ENCODE measurements around the gene C5orf46.

The C5orf46 gene

GRCh38 chr5:147912011-147912410 lies 5.7 kb upstream of the C5orf46 start:
- H3K4me3 ChIP-seq (ENCODE audit: low read length) = no peak overlapping the region

GRCh38 chr5:147911427-147911826 lies 5.1 kb upstream of the C5orf46 start:
- no peak overlapping the region for H3K4me3 ChIP-seq (ENCODE audit: low read length)
- no peak for DNase-seq (ENCODE audit: low read depth)
- TF ChIP-seq CTCF (conservative IDR thresholded peaks at IDR 0.05; ENCODE audit: low read length) = no peak

More at GRCh38 chr5:147912011-147912410, 5.7 kb upstream of the C5orf46 start:
- DNase-seq (ENCODE audit: low read depth) = no peak
- no peak for TF ChIP-seq CTCF (conservative IDR thresholded peaks at IDR 0.05; ENCODE audit: low read length)

- no peak for TF ChIP-seq CTCF (conservative IDR thresholded peaks at IDR 0.05; ENCODE audit: low read length)
- DNase-seq (ENCODE audit: low read depth) = no peak
- H3K4me3 ChIP-seq (ENCODE audit: low read length) = no peak overlapping the region
Observed at GRCh38 chr5:147904110-147904509, 2.2 kb downstream of the C5orf46 start.

- H3K4me3 ChIP-seq (ENCODE audit: low read length) = no peak overlapping the region
- TF ChIP-seq CTCF (conservative IDR thresholded peaks at IDR 0.05; ENCODE audit: low read length) = no peak
- no peak for DNase-seq (ENCODE audit: low read depth)
Observed at GRCh38 chr5:147902609-147903115, 3.7 kb downstream of the C5orf46 start.

- no peak overlapping the region for H3K4me3 ChIP-seq (ENCODE audit: low read length)
- no peak for TF ChIP-seq CTCF (conservative IDR thresholded peaks at IDR 0.05; ENCODE audit: low read length)
- peak; percentile 50 for DNase-seq (ENCODE audit: low read depth)
Observed at GRCh38 chr5:147901599-147902039, 4.7 kb downstream of the C5orf46 start.

- H3K4me3 ChIP-seq (ENCODE audit: low read length) = no peak overlapping the region
- no peak for TF ChIP-seq CTCF (conservative IDR thresholded peaks at IDR 0.05; ENCODE audit: low read length)
- peak; percentile 1 for DNase-seq (ENCODE audit: low read depth)
Observed at GRCh38 chr5:147898875-147899401, 7.4 kb downstream of the C5orf46 start.

- no peak overlapping the region for H3K4me3 ChIP-seq (ENCODE audit: low read length)
- no peak for DNase-seq (ENCODE audit: low read depth)
- no peak for TF ChIP-seq CTCF (conservative IDR thresholded peaks at IDR 0.05; ENCODE audit: low read length)
Observed at GRCh38 chr5:147895864-147896263, 10.5 kb downstream of the C5orf46 start.
